ENCODE data around the gene PLEKHO2.

GRCh38 chr15:64833690-64834089, 8.0 kb upstream of the PLEKHO2 start:
- TF ChIP-seq POLR2A (IDR thresholded peaks at IDR 0.05) (no peak), CTCF (IDR thresholded peaks at IDR 0.05 in 4 of 5, conservative IDR thresholded peaks at IDR 0.05 in 1 of 5) (no peak)
